GM21528 (cell line): ENCODE results near the gene TCOF1.
"Not testable (repeated sequence)": the region's sequence is repeated elsewhere in the genome, so short reads cannot be mapped to it uniquely, and the experiment has no call there.

Experiments
- ATAC-seq: cut with Tn5 transposase; IDR thresholded peaks from one replicate; pipeline ENCODE4 v1.9.1; 2021; ENCODE audit warnings: mild to moderate bottlenecking, moderate library complexity; ENCODE audit not compliant: unreplicated experiment, low FRiP score

The TCOF1 gene

GRCh38 chr5:150402229-150402773, 44.8 kb downstream of the TCOF1 start:
- no peak for ATAC-seq

- ATAC-seq = no peak
These were observed 45.4 kb downstream of the TCOF1 start for GRCh38 chr5:150402901-150403342.

GRCh38 chr5:150404121-150404520, 46.6 kb downstream of the TCOF1 start:
- ATAC-seq = no peak

- no peak for ATAC-seq
These were observed 47.0 kb downstream of the TCOF1 start for GRCh38 chr5:150404535-150404934.

- ATAC-seq = no peak
These were observed 47.7 kb downstream of the TCOF1 start for GRCh38 chr5:150404941-150405816.

- ATAC-seq = no peak
These were observed 48.7 kb downstream of the TCOF1 start for GRCh38 chr5:150406103-150406722.

- ATAC-seq = no peak
These were observed 49.2 kb downstream of the TCOF1 start for GRCh38 chr5:150406723-150407095.

GRCh38 chr5:150407096-150407720, 49.7 kb downstream of the TCOF1 start:
- ATAC-seq = no peak

- no peak for ATAC-seq
These were observed 50.9 kb downstream of the TCOF1 start for GRCh38 chr5:150408231-150408943.

- peak; percentile 16 for ATAC-seq
These were observed 52.4 kb downstream of the TCOF1 start for GRCh38 chr5:150409638-150410523.

- no peak for ATAC-seq
These were observed 53.2 kb downstream of the TCOF1 start for GRCh38 chr5:150410524-150411244.

GRCh38 chr5:150411245-150411979, 53.9 kb downstream of the TCOF1 start:
- no peak for ATAC-seq

GRCh38 chr5:150412319-150413175, 55.0 kb downstream of the TCOF1 start, which contains the start of gene CD74:
Gene CD74 (minus strand): TSS chr5:150412910. CDS start chr5:150412749, 161 bp downstream.
- peak; percentile 73 for ATAC-seq

GRCh38 chr5:150413176-150413901, 55.8 kb downstream of the TCOF1 start:
- ATAC-seq = no peak

GRCh38 chr5:150413902-150414790, 56.6 kb downstream of the TCOF1 start:
- not testable (repeated sequence) for ATAC-seq
